IPS-15b (cell line): ENCODE measurements around the gene PABPN1L.

Source experiments
- H3K27me3 ChIP-seq: one replicate; pipeline ENCODE4 v1.6.1; 2013; ENCODE audit warnings: low read length; ENCODE audit not compliant: control insufficient read depth, insufficient read depth
- H3K36me3 ChIP-seq: one replicate; pipeline ENCODE4 v1.6.1; 2013; ENCODE audit warnings: low read length; ENCODE audit not compliant: control insufficient read depth, insufficient read depth
- H3K4me1 ChIP-seq: one replicate; pipeline ENCODE4 v1.6.1; 2013; ENCODE audit warnings: mild to moderate bottlenecking, low read length; ENCODE audit not compliant: control insufficient read depth, insufficient read depth
- H3K4me3 ChIP-seq: one replicate; pipeline ENCODE4 v1.5.1; 2013; ENCODE audit warnings: low read depth, low read length
- H3K9ac ChIP-seq: one replicate; pipeline ENCODE4 v1.6.1; 2013; ENCODE audit warnings: low read depth, mild to moderate bottlenecking, low read length
- H3K9me3 ChIP-seq: one replicate; pipeline ENCODE4 v1.6.1; 2013; ENCODE audit warnings: mild to moderate bottlenecking, low read length; ENCODE audit not compliant: control insufficient read depth, insufficient read depth

PABPN1L gene

DNA sequence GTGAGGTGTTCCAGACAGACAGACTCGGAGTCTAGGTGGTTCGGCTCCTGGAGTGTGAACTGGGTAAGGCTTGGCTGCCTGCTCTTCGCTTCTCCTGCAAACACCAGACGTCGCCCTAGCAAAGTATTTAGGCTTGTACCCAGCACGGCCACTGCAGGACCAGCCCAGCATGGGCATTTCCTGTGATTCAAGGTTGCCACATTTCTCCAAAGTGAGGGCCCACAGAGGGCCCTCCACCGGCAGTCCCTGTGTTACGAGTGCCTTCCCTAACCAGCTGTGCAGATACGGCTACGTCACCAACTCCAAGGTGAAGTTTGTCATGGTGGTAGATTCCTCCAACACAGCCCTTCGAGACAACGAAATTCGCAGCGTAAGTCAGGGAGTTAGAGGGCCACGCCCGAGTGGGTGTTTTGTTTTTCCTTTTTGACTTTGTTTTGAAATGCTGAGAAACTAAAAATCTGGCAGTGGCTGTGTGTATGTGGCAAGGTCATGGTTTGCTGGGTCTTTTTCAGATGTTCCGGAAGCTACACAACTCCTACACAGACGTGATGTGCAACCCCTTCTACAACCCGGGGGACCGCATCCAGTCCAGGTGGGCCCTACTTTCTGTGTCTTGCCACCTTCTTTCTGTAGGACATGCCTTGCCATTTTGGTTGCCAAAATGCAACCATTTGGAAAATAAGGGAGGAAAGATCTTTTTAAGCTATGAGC is 6.9 kb downstream of the PABPN1L start:
- no peaks in the 10 kb centered on the region for H3K9me3 ChIP-seq
- H3K36me3 ChIP-seq: peaks cover 26% of the 10 kb centered on the region
- no peak overlapping the region for H3K4me3 ChIP-seq
- H3K9ac ChIP-seq: no peak overlapping the region
- H3K4me1 ChIP-seq: peaks cover 6% of the 10 kb centered on the region
- no peaks in the 10 kb centered on the region for H3K27me3 ChIP-seq

DNA sequence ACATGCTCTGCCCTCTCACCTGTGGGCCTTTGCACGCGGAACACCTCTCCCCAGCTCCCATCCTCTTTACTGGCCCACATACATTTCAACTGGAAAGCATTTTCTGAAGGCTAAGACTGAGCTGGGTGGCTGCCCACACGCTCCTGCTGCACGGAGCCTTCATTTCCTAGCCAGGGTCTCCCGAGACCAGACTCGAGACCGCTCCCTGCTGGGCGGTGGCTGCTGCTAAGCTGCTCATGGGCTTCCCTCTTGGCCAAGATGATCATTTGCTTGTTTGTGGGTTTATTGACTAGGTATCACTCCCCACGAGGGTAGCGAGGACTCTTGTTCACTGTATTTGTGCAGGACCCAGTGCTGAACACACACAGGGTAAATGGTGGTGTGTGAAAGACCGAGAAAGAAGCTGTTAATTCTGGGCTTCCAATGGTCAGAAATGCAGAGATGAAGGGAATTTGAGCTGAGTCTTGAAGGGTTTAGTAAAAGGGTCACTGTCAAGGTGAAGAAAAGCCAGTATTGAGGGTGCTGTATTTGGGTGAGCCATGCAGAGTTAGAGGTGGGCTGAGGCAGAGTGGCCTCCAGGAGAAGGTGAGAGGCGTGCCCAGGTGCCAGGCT is 8.6 kb downstream of the PABPN1L start:
- H3K4me1 ChIP-seq: peaks cover 6% of the 10 kb centered on the region
- peak overlapping the region; percentile 94 for H3K4me3 ChIP-seq
- H3K9ac ChIP-seq: peak overlapping the region; percentile 81
- H3K36me3 ChIP-seq: peaks cover 28% of the 10 kb centered on the region
- H3K27me3 ChIP-seq: no peaks in the 10 kb centered on the region
- H3K9me3 ChIP-seq: no peaks in the 10 kb centered on the region

DNA sequence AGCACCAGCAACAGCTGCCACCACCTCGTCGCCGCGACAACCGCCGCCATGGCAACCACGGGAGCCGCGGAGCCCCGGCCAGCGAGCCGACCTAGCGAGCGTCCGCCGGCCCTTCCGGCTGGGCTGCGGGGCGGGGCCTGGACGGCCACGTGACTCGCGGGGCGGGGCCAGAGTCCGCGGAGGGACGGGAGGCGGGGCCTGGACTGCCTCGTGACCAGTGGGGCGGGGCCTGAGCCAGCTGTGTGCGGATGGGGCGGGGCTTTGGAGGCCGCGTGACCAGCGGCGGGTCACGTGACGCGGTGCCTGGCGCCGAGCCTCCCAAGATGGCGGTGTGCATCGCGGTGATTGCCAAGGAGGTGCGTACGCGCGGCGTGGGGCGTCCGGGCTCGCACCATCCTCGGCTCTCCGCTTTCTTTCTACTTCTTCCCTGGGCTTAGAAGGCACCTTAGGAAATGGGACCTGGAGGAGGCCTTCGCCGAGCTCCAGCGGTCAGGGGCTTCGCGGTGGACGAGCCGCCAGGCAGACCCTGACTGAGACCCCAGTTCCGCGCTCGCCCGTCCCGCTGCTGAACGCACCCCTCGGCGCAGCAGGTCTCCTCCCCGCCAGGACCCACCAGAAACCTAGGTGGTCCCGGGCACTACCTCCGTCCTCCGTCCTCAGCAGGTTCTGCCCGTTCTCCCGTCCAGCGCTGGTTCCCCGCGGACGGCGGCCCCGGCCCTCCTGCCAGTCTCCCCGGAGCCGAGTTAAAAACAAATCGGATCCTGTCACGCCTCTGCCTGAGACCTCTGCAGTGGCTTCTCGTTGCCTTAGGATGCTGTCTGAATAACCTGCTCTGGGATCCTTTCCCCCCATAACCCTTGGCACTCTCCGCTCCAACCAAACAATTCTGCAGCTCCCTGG is 9.4 kb downstream of the PABPN1L start, which contains the start of the genes GALNS and TRAPPC2L:
Gene GALNS, minus strand, starts transcription at position 120 of the 900 bp plus-strand sequence. Its CDS starts 70 bp downstream, at position 50.
Gene TRAPPC2L, plus strand, starts transcription at position 300 of the 900 bp plus-strand sequence. Its CDS starts 24 bp downstream, at position 324.
- H3K9me3 ChIP-seq: no peaks in the 10 kb centered on the region
- H3K9ac ChIP-seq: peak within 1 kb of the TSS; percentile 81
- peaks cover 24% of the 10 kb centered on the region for H3K36me3 ChIP-seq
- H3K4me1 ChIP-seq: peaks cover 6% of the 10 kb centered on the region
- H3K4me3 ChIP-seq: peak within 1 kb of the TSS; percentile 94
- H3K27me3 ChIP-seq: no peaks in the 10 kb centered on the region

DNA sequence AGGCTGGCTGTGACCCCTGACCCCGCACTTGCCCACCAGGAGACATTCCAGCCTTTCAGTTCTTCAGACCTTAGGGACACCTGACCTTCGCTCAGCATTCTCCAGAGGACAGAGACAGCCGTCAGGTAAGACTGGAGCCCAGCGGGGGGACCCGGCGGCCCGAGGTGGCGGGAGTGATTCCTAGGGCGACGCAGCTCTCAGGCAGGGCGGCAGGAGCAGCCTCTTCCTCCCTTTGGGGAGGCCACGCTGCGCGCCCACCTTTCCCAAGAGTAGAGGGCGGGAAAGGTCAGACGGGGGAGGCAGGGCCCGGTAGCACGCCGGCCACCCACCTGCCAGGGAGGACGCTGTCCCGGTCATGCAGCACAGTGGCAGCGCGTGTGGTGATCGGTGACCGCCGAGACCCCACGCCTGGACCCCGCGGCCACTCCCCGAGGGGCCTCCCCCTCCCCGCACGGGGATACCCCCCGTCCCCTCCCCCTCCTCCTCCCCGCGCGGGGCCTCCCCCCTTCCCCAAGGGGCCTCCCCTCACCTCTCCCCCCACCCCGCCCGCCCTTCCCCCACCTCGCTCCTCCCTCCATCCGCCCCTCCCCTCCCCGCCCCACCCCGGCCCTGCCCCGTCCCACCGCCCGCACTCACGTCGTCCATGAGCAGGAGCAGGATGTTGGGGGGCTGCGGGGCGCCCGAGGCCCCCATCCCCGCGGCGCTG is 10.2 kb downstream of the PABPN1L start:
- Histone ChIP-seq H3K27me3 (no peaks in the 10 kb centered on the region), H3K9me3 (no peaks in the 10 kb centered on the region), H3K9ac (no peak overlapping the region), H3K36me3 (peaks cover 21% of the 10 kb centered on the region), H3K4me1 (peaks cover 6% of the 10 kb centered on the region), H3K4me3 (peak overlapping the region; percentile 59)

DNA sequence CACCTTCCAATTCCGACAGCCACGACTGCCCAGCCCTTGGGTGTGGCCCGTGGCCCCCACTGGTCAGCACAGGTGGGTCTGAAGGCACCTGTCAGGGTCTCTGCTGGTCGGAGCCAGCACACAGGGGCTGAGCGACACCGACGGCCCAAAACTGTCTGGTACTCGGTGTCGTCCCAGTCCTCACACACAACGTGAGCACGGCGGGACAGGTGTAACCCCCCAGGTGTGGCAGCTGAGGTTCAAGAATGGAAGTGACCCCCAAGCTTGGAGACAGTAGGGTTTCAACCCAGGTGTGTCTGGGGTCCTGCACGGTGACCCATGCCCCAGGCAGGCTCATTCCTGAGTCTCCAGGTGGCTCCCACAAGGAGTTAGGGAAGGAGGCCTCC is 10.7 kb downstream of the PABPN1L start:
- no peaks in the 10 kb centered on the region for H3K9me3 ChIP-seq
- H3K9ac ChIP-seq: no peak overlapping the region
- H3K27me3 ChIP-seq: no peaks in the 10 kb centered on the region
- H3K4me1 ChIP-seq: peaks cover 6% of the 10 kb centered on the region
- peak overlapping the region; percentile 59 for H3K4me3 ChIP-seq
- H3K36me3 ChIP-seq: peaks cover 18% of the 10 kb centered on the region

DNA sequence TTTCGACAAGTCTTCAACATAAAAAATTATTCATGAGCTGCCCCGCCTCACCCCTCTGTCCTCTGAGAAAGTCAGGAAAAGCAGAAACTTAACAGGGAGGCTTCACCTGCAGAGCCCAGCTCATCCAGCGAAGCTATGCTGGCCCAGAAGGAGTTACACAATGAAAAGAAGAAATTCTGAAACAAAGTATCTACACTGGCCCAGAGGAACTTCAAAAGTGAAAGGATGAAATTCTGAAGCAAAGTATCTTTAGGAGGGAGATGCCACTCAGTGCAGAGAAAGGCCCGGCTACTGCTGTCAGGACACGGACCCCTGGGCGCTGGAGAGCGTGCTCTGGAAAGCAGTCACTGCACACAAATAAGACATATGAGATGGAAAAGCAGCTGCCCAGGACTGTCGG is 11.3 kb downstream of the PABPN1L start:
- Histone ChIP-seq H3K4me3 (no peak overlapping the region), H3K9ac (no peak overlapping the region), H3K9me3 (no peaks in the 10 kb centered on the region), H3K36me3 (peaks cover 13% of the 10 kb centered on the region), H3K27me3 (no peaks in the 10 kb centered on the region), H3K4me1 (peaks cover 6% of the 10 kb centered on the region)

- Histone ChIP-seq H3K4me3 (no peak overlapping the region), H3K9ac (no peak overlapping the region), H3K9me3 (no peaks in the 10 kb centered on the region), H3K27me3 (no peaks in the 10 kb centered on the region), H3K36me3 (peaks cover 6% of the 10 kb centered on the region), H3K4me1 (peaks cover 6% of the 10 kb centered on the region)
Observed at GRCh38 chr16:88854306-88855111, 12.0 kb downstream of the PABPN1L start.

DNA sequence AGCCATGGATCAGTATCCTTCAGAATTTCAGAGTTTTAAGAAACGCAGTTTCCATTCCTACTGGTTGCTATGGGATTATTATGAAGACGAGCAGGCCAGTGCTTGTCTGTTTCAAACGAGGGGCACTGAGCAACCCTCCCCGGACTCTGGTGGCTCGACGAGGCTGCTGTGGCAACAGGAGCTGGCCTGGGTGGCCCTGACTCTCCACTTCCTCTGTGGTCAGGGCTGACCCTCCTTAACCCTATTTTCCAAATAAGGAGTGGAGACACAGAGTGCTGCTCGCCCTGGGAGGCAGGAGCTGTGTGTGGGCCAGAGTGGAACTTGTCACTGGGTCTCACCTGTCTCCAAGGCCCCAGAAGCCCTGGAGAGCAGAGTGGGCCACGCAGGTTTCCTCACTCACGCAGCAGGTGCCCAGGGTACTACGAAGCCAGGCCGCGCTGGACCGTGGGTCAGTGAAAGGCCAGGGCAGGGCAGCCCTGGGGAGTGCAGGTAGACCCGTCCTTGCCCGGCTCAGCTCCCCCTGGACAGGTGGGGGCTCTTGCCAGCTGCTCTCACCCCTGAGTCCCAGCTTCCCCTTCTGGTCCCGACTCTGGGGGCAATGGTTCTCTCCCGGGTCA is 13.0 kb downstream of the PABPN1L start:
- H3K27me3 ChIP-seq: no peaks in the 10 kb centered on the region
- H3K36me3 ChIP-seq: peaks cover 2% of the 10 kb centered on the region
- no peaks in the 10 kb centered on the region for H3K9me3 ChIP-seq
- H3K9ac ChIP-seq: no peak overlapping the region
- H3K4me3 ChIP-seq: no peak overlapping the region
- peaks cover 6% of the 10 kb centered on the region for H3K4me1 ChIP-seq

- Histone ChIP-seq H3K36me3 (peaks cover 2% of the 10 kb centered on the region), H3K9me3 (no peaks in the 10 kb centered on the region), H3K9ac (no peak overlapping the region), H3K4me3 (no peak overlapping the region), H3K4me1 (peaks cover 3% of the 10 kb centered on the region), H3K27me3 (no peaks in the 10 kb centered on the region)
Observed at GRCh38 chr16:88851616-88852015, 14.8 kb downstream of the PABPN1L start.

DNA sequence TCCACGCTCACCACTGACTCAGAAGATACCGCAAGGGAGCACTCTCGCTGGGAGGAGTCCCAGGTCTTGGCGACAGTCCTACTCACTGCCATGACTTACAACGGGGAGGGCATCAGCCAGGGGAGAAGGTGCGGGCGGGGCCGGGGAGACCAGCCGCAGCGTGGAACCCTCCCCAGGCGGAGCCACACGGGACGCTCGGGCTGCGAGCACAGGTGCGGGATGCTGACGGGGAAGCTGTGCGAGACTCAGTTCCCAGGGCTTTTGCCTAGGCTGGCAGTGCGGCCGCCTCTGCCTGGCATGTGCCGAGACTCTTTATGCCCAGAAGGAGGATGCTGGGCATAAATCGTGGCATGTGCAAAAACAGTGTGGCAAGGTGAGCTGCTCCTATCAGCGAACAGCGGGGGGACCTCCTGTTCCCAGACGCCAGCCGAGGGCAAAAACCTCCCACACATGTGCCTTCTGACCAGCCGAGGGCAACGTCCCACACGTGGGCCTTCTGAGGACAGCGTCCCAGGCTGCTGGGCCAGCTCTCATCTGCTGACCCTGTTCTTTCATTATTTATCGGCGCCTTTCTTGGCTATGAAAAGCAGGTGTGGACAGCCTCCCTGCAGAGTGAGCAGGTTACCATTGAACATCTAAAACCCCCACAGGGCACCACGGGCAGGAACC is 15.8 kb downstream of the PABPN1L start:
- H3K9me3 ChIP-seq: no peaks in the 10 kb centered on the region
- peaks cover 2% of the 10 kb centered on the region for H3K36me3 ChIP-seq
- H3K4me1 ChIP-seq: no peaks in the 10 kb centered on the region
- no peak overlapping the region for H3K4me3 ChIP-seq
- no peak overlapping the region for H3K9ac ChIP-seq
- H3K27me3 ChIP-seq: no peaks in the 10 kb centered on the region
